Gastroesophageal sphincter (tissue), 4 donors: Measurements from ENCODE around the gene C6. TPM values are rescaled to one million over a fixed set of nuclear protein-coding genes. Genes with fewer than 3 reads are reported as not detected.

Experiments used
- ATAC-seq: fragments of 150-250 bp; one replicate; pipeline ENCODE4 v1.9.1; 2016; ENCODE audit warnings: mild to moderate bottlenecking, moderate library complexity
- H3K27ac ChIP-seq, 4 donors: fragments of 200-600 bp; sonication (generic) in 3 of 4; 1 replicate in 3 of 4; 2 replicates in 1 of 4; pipeline ENCODE4 v1.5.1; 2016 to 2019
- H3K27me3 ChIP-seq: fragments of 200-600 bp; sonication (generic); one replicate; pipeline ENCODE4 v1.5.1; 2019
- H3K36me3 ChIP-seq, 2 donors: fragments of 200-600 bp; sonication (generic); one replicate each; pipeline ENCODE4 v1.5.1; 2019; ENCODE audit warnings: control low read depth in 1 of 2
- H3K4me1 ChIP-seq, 3 donors: fragments of 200-600 bp; sonication (generic); 1 replicate in 2 of 3; 2 replicates in 1 of 3; pipeline ENCODE4 v1.5.1; 2016 to 2019; ENCODE audit warnings: control low read depth in 2 of 3
- H3K4me3 ChIP-seq, 2 donors: fragments of 200-600 bp; sonication (generic); one replicate each; pipeline ENCODE4 v1.5.1; 2019; ENCODE audit warnings: mild to moderate bottlenecking in 1 of 2, moderate library complexity in 1 of 2
- H3K9me3 ChIP-seq, 3 donors: fragments of 200-600 bp; sonication (generic); one replicate each; pipeline ENCODE4 v1.5.1; 2017 to 2019; ENCODE audit warnings: control low read depth in 2 of 3
- CTCF ChIP-seq, 4 experiments: fragments of 200-600 bp in 2 of 4; fragments of 450-650 bp in 2 of 4; sonication (generic) in 1 of 4; IDR thresholded peaks; one replicate each; pipeline ENCODE4 v1.5.1; 2017 to 2019; ENCODE audit warnings: antibody characterized with exemption in 4 of 4, mild to moderate bottlenecking in 2 of 4, moderate library complexity in 2 of 4
- EP300 ChIP-seq: sonication (generic); formaldehyde crosslinking; IDR thresholded peaks from one replicate; pipeline ENCODE4 v1.6.1; 2017; ENCODE audit warnings: antibody characterized with exemption, mild to moderate bottlenecking
- POLR2A ChIP-seq, 2 donors: fragments of 450-650 bp; IDR thresholded peaks; one replicate each; pipeline ENCODE4 v1.6.1; 2017; ENCODE audit warnings: antibody characterized with exemption in 2 of 2, mild to moderate bottlenecking in 2 of 2, moderate library complexity in 1 of 2
- POLR2AphosphoS5 ChIP-seq: sonication (generic); formaldehyde crosslinking; IDR thresholded peaks from one replicate; pipeline ENCODE4 v1.6.1; 2017; ENCODE audit warnings: antibody characterized with exemption
- WGBS, 2 donors: methylation state at CpG; one replicate each; pipeline ENCODE4 v1.1.5; 2018; ENCODE audit warnings: low coverage in 1 of 2; 5-methylcytosine and 5-hydroxymethylcytosine counted together
- total RNA-seq, 4 donors: library from RNA; depleted of rRNA; stranded (reverse); fragments of >200 nt; gene quantifications; one replicate each; pipeline ENCODE4 v1.1.0, GENCODE V29; 2016

The C6 gene
- total RNA-seq, 4 donors from 2014 or later, result 1.7 to 9.2 (median 3.5) TPM

DNA sequence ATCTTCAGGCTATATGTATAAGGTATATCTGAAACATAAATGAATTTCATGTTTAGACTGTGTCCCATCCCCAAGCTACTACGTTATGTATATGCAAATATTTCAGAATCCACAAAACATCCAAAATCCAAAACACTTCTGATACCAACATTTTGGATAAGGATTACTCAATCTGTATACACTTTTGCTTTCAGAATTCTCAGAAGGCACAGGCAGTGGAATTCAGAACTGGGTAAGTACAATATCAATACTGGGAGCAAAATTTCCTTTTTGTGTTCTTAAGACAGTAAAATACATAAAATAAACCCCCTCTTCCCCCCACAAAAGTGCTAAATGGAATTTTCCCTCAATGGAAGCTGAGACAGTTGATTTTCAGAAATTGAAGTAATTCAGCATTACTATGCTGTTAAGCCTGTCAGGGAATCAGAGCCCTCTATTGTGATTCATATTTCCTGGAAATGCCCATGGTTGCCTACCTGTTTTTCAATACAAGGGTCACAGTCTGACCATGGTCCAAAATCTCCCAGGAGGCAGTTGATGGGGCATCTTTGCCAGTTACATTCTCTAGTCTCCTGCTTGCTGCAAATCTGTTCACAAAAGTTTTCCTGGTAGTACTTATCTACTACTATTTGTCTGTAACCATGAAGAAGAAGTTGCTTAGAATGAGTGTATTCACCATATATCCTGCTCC, 12.1 kb downstream of the C6 start:
- TF ChIP-seq POLR2AphosphoS5 (no peak), CTCF (IDR thresholded peaks at IDR 0.05) (no peak)
- H3K4me3 ChIP-seq, result no peak overlapping the region
- H3K4me1 ChIP-seq, result no peaks in the 10 kb centered on the region
- 62 to 78% methylated on average over 1 of the region's 1 CpG for WGBS, 2 donors
- H3K27ac ChIP-seq, result no peak overlapping the region
- H3K36me3 ChIP-seq, result no peaks in the 10 kb centered on the region
- H3K9me3 ChIP-seq, result peaks cover 0 to 16% (median 0%) of the 10 kb centered on the region in 3 donors
- H3K27me3 ChIP-seq, result no peaks in the 10 kb centered on the region
- no peak for ATAC-seq

GRCh38 chr5:41200506-41200905, 12.8 kb downstream of the C6 start:
- 79 to 84% methylated on average over 2 of the region's 2 CpGs for WGBS, 2 donors
- H3K4me1 ChIP-seq, result no peaks in the 10 kb centered on the region
- no peak for TF ChIP-seq EP300
- no peak for TF ChIP-seq POLR2A (IDR thresholded peaks at IDR 0.05)
- no peak for TF ChIP-seq CTCF (IDR thresholded peaks at IDR 0.05)
- TF ChIP-seq POLR2AphosphoS5, result no peak
- H3K27ac ChIP-seq, result no peak overlapping the region
- no peak for ATAC-seq
- H3K4me3 ChIP-seq, result no peak overlapping the region
- H3K36me3 ChIP-seq, result no peaks in the 10 kb centered on the region
- peaks cover 0 to 9% (median 0%) of the 10 kb centered on the region in 3 donors for H3K9me3 ChIP-seq
- H3K27me3 ChIP-seq, result no peaks in the 10 kb centered on the region

DNA sequence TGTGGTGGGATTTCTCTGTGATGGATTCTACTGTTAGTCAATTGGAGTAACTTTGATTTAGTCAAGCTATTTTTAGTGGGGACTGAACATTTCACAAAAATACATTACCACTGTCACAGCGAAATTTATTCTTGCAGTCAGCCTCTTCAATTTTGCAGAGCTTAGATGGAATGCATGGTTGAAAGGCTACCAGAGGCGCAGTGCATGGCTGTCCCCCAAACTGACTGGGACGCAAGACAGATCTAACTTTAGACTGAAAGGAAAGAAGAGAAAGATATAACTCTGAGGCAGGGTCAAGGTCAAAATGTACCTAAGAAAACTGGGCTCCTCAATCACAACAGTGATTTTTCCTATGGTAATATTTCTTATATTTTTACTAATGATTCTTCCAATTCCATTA, 13.7 kb downstream of the C6 start:
- Histone ChIP-seq H3K9me3 (peaks cover 0 to under 1% (median 0%) of the 10 kb centered on the region in 3 donors), H3K27ac (no peak overlapping the region), H3K4me3 (no peak overlapping the region), H3K27me3 (no peaks in the 10 kb centered on the region), H3K36me3 (no peaks in the 10 kb centered on the region), H3K4me1 (peaks cover 0 to 7% (median 0%) of the 10 kb centered on the region in 3 donors)
- 42 to 58% methylated on average over 3 of the region's 3 CpGs for WGBS, 2 donors
- TF ChIP-seq POLR2AphosphoS5 (no peak), CTCF (IDR thresholded peaks at IDR 0.05) (no peak), POLR2A (IDR thresholded peaks at IDR 0.05) (no peak), EP300 (no peak)
- ATAC-seq, result no peak

DNA sequence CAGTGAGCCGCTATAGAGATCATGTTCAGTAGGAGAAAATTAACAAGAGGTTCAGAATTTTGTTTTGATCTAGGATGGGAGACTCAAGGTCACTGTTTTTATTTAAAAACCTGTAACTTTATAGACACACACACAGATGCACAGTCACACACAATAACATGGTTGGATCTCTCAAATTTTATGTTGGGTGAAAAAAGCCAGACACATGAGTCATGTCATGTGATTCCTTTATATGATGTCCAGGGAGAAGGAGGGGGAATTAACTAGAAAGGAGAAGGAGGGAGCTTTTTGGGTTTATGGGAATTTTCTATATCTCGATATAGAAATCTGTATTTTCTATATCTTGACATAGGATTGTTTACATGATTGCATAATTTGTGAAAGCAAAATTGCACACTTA, 17.1 kb downstream of the C6 start:
- TF ChIP-seq CTCF (IDR thresholded peaks at IDR 0.05), result no peak
- no peak for TF ChIP-seq EP300
- no peak for TF ChIP-seq POLR2A (IDR thresholded peaks at IDR 0.05)
- TF ChIP-seq POLR2AphosphoS5, result no peak
- 100% methylated on average over 2 of the region's 2 CpGs for WGBS, 2 donors

GRCh38 chr5:41195228-41195627, 18.1 kb downstream of the C6 start:
- Histone ChIP-seq H3K4me3 (no peak overlapping the region), H3K27ac (peak overlapping the region in 3 of 4 donors; percentile 58 to 67 (median 65)), H3K36me3 (no peaks in the 10 kb centered on the region), H3K27me3 (no peaks in the 10 kb centered on the region), H3K9me3 (no peaks in the 10 kb centered on the region), H3K4me1 (peaks cover 0 to 23% (median 0%) of the 10 kb centered on the region in 3 donors)
- TF ChIP-seq EP300 (no peak), POLR2A (IDR thresholded peaks at IDR 0.05) (no peak), CTCF (IDR thresholded peaks at IDR 0.05) (no peak), POLR2AphosphoS5 (no peak)
- WGBS, 2 donors, result 100% methylated on average over 1 of the region's 1 CpG
- no peak for ATAC-seq

More for the DNA sequence above, 17.1 kb downstream of the C6 start:
- Histone ChIP-seq H3K36me3 (no peaks in the 10 kb centered on the region), H3K27me3 (no peaks in the 10 kb centered on the region), H3K27ac (no peak overlapping the region), H3K9me3 (no peaks in the 10 kb centered on the region), H3K4me3 (no peak overlapping the region), H3K4me1 (peaks cover 0 to 23% (median 0%) of the 10 kb centered on the region in 3 donors)
- ATAC-seq, result no peak
